DMS53 treated with DMSO at 0.1 percent for 48 hours (cell line): ENCODE data around the gene ANKFN1.
"Not testable (repeated sequence)": the region's sequence is repeated elsewhere in the genome, so short reads cannot be mapped to it uniquely, and the experiment has no call there.

Experiments used
- DNase-seq: peaks from one replicate; lab custom pipeline; 2025; ENCODE audit not compliant: unreplicated experiment; lab: John Stamatoyannopoulos, UW

Gene ANKFN1

GRCh38 chr17:56288786-56289185 is 135.5 kb downstream of the ANKFN1 start:
- not testable (repeated sequence) for DNase-seq

- no peak for DNase-seq
These were observed 136.0 kb downstream of the ANKFN1 start for GRCh38 chr17:56289321-56289720.

- peak; percentile 36 for DNase-seq
These were observed 137.0 kb downstream of the ANKFN1 start for GRCh38 chr17:56290101-56290801.

- DNase-seq, result peak; percentile 36
These were observed 137.5 kb downstream of the ANKFN1 start for GRCh38 chr17:56290802-56291118.

GRCh38 chr17:56291226-56291805 is 138.0 kb downstream of the ANKFN1 start:
- no peak for DNase-seq

- DNase-seq, result no peak
These were observed 138.7 kb downstream of the ANKFN1 start for GRCh38 chr17:56292010-56292409.

- no peak for DNase-seq
These were observed 139.3 kb downstream of the ANKFN1 start for GRCh38 chr17:56292578-56292977.

GRCh38 chr17:56297184-56297583 is 143.9 kb downstream of the ANKFN1 start:
- no peak for DNase-seq

- DNase-seq, result no peak
These were observed 145.6 kb downstream of the ANKFN1 start for GRCh38 chr17:56298846-56299245.

GRCh38 chr17:56300144-56300543 is 146.9 kb downstream of the ANKFN1 start:
- DNase-seq, result no peak

GRCh38 chr17:56305007-56305406 is 151.7 kb downstream of the ANKFN1 start:
- DNase-seq, result no peak

GRCh38 chr17:56309897-56310296 is 156.6 kb downstream of the ANKFN1 start:
- no peak for DNase-seq

GRCh38 chr17:56310782-56311181 is 157.5 kb downstream of the ANKFN1 start:
- DNase-seq, result no peak

- no peak for DNase-seq
These were observed 159.9 kb downstream of the ANKFN1 start for GRCh38 chr17:56313201-56313600.

GRCh38 chr17:56314026-56314425 is 160.8 kb downstream of the ANKFN1 start:
- no peak for DNase-seq

- no peak for DNase-seq
These were observed 161.8 kb downstream of the ANKFN1 start for GRCh38 chr17:56314984-56315602.

GRCh38 chr17:56316604-56317003 is 163.3 kb downstream of the ANKFN1 start:
- no peak for DNase-seq

- DNase-seq, result no peak
These were observed 164.3 kb downstream of the ANKFN1 start for GRCh38 chr17:56317351-56318208.

GRCh38 chr17:56319531-56319930 is 166.3 kb downstream of the ANKFN1 start:
- DNase-seq, result peak; percentile 66

GRCh38 chr17:56320443-56320842 is 167.2 kb downstream of the ANKFN1 start:
- no peak for DNase-seq

- no peak for DNase-seq
These were observed 169.7 kb downstream of the ANKFN1 start for GRCh38 chr17:56322991-56323390.

- no peak for DNase-seq
These were observed 171.4 kb downstream of the ANKFN1 start for GRCh38 chr17:56324676-56325075.
